ENCODE data around the gene ZFP90.
A peak's percentile ranks its signal among the peaks of the same experiment; 100 is the strongest.
"Not testable (repeated sequence)": the region's sequence is repeated elsewhere in the genome, so short reads cannot be mapped to it uniquely, and the experiment has no call there.

ZFP90 gene

DNA sequence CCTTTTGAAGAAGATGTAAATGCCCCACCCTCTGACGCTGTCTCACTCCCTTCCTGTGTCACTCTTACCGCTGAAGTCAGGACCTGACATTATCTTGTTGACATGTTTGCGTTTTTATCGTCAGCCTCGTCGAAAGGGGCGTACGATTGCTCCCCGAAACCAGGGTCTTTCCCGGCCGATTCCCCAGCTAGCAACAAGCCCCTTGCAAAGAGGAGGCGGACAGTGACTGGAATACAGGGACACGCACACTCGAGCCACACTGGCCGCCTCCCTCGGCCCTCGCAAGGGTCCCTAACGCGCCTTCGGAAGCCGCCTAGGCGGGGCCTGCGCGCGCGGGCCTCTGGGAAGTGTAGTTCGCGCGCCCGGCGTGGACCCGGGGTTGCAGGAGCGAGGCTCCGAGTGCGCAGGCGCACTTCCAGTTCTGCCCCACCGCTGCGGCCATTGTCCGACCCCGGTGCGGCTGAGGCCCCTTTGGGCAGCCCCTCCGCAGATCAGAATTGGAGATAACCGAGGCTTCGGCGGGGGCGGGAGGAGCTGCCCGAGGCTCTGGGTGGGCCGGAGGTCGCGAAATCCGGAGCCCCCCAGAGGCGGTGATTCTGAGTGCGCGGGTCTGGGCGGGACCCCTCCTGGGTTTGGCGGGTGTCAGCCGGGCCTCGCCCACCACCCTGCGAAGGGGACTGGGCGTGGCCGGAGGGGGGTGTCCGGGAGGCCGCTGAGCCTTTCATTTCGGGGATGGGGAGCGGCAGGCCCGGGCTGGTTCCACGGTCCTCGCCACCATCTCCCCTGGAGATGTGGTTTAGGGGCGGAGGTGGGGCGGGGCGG lies at the start of gene ZFP90:
TSS of gene ZFP90 (plus strand) at position 412 of the 822 bp plus-strand sequence. CDS start 502 bp downstream, outside the sequence.
- DNase-seq (ENCODE audit: low spot score): peak; percentile 86

DNA sequence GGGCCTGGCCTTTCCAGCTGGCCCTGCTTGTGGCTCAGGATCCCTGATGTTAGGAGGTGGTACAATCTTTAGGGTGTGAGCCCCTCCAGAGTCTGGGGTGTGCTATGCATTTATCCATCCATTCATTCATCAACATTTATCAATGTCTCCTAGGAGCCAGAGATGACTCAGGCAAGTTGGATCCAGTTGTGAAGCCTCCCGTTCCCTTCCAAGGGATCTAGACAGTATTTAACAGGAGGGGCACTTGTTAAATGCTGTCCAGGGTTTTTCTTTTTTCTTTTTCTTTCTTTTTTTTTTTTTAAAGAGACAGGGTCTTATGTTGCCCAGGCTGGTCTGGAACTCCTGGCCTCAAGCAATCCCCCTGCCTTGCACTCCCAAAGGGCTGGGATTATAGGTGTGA lies 48.7 kb upstream of the ZFP90 start:
- DNase-seq (ENCODE audit: low spot score): no peak

DNA sequence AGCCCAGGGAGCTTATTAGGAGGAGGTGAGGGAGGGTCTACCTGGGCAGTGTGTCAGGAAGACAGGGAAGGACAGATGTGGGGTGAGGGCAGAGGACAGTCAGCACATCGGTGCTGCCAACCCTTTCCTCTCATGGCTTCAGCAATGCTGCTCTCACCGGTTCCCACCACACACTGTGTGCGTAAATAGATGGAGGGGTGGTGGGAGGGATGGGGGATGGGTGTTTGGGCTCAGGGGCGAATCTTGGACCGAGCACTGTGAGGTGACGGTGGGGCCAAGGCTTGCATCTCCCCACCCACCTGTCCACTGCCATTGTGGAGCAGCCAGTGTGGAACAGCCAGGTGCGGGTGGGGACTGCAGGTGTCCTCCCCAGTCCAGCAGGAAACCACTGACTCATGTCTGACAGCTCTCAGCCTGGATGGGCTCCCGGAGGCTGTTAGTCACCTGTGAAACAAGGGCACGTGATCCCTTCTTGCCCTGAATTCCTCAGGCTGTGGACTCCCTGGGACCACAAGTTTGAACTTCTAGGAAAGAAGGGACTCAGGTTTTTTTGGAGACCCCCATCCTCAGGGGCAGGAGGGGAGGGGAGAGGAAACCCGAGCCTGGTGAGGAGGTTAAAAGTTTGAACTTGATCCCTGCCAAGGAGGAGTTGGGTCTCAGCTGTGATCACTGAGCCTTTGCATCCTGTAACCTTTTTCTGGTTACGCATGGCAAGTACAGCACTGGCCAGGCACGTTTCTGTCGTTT lies 48.1 kb upstream of the ZFP90 start:
- peak; percentile 41 for DNase-seq (ENCODE audit: low spot score)

DNA sequence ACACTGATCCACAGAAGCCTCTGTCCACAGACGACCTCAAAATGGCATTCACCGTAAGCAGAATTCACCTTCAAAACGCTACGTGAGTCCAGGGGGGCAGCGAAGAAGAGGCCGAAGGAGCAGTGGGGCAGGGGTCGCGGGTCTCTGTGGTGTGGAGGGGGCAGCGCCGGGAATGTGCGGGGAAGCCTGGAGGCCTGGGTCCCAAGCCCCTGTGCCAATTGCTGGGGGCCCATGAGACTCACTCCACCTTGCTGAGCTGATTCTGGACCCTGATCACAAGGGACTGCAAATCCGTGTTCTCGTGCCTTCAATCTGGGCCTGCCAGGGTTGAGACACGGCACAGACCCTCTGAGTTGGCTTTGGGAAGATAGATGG lies 47.5 kb upstream of the ZFP90 start:
- no peak for DNase-seq (ENCODE audit: low spot score)

DNA sequence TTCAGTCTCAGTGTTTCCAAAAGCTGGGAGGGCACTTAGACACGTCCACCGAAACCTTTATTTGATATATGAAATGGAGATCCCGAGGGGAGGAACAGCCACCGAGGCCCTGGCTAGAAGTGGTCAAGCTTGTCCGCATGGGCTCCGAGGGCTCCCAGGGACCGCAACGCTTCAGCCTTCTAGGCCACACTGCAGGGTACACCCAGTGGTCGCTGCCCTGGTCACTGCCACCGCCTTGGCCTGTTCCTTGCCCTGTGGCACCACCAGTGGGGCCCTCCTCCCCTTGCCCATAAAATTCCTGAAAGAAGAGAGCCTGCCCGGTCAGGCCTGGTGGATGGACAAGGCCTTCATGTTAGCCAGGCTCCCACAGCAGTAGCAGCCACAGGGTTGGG lies 46.9 kb upstream of the ZFP90 start:
- DNase-seq (ENCODE audit: low spot score): no peak

DNA sequence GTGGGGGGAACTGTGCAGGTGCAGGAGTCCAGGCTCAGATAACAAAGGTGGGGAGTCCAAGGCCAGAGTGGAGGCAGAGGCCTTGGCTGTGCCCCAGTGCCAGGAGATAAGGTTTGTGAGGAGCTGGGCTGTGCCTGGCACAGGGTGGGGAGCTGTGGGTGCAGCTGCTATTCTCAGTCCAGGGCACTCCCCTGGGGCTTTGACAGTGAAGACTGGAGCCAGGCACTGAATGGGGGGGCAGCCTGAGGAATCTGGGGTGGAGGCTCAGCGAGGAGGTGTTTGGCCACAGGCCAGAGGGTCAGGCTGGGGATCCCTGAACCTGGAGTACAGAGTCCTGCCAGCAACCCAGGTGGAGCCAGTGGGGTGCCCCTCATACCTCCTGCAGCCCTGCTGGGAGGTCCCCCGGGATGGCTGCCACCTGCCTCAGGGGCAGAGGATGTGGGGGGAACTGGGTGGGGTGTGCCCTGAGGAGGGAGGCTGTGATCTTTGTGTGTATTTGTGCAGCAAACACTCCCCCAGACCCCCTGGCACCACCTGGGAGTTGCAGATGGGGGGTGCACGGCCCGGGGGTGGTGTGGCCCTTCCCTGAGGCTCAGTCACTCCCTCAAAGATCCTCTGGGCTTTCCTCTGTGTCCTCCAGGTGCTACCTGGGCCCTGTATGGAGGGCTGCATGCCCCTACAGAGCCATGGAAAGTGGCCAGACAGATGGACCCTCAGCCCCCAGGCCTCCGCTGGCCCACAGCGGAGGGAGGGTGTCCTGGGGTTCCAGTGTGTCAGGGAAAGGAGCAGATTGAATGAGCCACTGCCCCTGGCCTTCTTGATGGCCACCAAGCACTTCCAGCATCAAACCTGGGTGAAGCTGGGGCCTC lies 46.3 kb upstream of the ZFP90 start:
- DNase-seq (ENCODE audit: low spot score): peak; percentile 14

DNA sequence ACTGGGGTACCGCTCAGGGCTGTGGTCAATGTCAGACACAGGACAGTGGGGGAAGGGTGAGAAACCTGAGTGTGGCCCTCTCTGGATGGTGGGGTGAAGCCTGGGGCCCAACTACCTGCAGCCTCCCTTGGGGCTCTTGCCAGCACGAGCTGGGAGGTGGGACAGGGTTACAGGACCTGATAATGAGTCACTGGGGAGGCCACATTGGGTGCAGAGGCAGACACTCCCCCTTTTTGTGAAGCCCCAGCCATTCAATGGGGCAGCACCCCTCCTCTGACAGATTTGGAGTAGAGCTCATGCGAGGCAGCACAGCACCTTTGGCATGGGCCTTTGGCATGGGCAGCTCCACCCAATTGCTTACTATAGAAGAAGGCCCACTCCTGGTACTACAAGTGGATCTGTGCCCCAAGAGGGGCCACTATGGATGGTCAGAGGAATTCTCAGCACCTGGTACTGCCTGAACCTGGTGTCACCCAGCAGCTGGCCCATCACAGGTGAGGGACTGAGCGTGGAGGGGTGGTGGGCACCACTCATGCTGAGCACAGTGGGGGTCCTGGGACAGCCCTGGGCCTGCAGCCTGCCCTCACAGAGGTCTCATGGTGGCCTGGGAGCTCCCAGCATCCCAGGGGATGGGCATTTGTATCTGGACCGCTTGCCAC lies 45.5 kb upstream of the ZFP90 start:
- no peak for DNase-seq (ENCODE audit: low spot score)

DNA sequence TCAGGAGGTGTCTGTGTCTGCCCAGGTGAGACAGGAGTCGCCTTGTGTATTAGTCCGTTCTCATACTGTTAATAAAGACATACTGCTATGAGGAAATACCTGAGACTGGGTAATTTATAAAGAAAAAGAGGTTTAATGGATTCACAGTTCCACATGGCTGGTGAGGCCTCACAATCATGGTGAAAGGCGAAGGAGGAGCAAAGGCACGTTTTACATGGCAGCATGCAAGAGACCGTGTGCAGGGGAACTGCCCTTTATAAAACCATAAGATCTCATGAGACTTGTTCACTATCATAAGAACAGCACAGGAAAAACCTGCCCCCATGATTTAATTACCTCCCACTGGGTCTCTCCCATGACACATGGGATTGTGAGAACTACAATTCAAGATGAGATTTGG lies 44.8 kb upstream of the ZFP90 start:
- DNase-seq (ENCODE audit: low spot score): not testable (repeated sequence)

DNA sequence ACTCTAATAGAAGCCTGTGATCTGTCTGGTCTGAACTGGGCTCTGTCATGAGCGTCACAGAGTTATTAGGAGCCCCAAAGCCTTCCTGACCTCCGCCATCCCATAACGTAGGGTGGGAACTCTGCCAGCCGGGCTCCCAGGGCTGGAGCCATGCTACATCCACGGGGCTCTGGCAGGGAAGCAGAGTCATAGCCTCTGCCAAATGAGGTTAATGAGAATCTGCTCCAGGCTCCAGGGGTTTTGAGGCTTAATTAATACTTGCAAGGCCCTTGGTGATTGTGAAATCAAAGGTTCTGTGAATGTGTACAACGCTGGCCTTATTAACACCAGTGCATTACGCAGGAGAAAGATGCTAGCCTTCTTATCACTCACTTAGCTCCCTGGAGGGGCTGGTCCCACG lies 42.4 kb upstream of the ZFP90 start:
- DNase-seq (ENCODE audit: low spot score): no peak

DNA sequence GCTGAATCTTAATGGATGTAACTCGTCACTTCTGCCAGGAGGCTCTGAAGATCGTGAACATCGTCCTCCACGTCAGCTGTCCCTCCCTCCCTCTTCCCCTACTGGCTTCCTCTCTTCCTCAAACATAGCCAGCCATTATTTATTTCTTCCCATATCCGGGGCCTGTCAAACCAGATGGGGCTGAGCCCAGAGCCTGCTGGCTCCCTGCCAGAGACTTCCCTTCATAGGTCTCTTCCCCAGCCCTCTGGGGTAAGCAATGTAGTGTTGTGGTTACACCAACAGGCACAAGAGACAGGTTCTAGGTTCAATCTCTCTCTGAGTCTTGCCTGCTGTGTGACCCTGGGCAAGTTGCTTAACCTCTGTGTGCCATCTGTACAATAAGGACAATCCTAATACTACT lies 40.1 kb upstream of the ZFP90 start:
- no peak for DNase-seq (ENCODE audit: low spot score)

DNA sequence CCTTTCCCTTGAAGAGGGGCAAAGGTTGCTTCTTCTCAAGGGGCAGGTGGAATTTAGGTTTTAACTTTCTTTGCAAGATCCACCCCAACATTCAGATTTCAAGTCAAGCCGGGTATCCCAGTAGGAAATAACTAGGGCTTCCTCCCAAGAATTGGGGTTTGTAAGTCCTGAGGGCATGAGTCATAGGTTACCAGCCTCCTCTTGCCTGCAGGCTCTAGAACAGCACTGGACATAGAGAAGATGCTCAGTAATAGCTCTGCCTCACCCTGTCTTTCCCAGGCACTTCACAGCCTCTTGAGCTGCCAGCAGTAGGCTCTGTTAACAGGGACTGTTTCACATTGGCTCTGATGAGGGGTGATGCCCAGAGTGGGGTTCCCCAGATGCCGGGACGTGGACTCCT lies 35.8 kb upstream of the ZFP90 start:
- DNase-seq (ENCODE audit: low spot score): no peak

DNA sequence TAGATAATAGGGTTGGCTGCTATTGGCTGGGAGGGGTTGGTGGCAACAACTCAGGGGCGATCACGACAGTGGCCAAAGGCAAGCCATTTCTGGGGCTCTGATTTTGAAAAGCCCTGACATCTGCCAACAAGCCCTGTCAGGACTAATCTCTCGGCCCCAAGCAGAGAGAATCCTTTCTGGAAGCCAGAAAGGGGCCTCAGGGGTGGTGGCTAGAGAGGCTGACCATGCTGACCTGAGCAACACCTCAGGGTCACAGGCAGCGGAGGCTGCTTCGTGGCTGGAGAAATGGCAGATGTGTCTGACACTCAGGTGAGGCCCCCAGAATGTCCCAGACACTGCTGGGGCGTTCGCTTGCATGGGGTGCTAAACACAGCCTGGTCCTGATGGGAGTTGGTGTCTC lies 35.0 kb upstream of the ZFP90 start:
- no peak for DNase-seq (ENCODE audit: low spot score)

DNA sequence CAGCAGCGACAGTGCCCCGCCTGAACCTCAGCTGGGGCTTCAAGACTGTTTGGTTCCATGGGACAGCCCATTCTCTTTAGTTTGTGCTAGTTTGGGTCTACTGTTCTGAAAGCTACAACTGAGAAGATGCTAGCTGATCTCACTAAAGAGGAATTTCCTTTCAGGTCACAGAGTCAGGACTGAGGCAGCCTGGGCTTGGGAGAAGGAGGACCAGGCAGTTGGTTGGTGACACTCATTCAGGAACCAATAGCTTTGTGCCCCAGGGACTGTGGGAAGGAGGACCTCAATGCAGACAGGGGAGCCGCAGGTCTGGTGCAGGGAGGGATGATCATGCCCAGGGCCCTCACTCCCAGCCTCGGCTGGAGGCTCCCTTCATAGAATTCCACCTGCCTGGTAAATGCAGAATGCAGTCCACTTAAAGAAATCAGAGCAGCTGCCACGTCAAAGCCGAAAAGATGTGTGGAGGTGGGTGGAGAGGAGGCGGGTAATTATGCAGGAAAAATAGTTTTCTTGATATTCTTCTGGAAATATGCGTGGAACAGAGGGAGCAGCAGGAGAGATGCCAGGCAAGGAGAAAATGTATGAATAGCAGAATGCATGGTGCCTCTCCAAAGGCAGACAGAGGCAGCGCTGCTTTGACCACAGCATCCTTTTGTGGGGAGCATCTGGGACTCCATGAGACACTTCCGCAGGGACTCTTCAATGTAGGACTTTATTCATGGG lies 32.6 kb upstream of the ZFP90 start:
- no peak for DNase-seq (ENCODE audit: low spot score)

DNA sequence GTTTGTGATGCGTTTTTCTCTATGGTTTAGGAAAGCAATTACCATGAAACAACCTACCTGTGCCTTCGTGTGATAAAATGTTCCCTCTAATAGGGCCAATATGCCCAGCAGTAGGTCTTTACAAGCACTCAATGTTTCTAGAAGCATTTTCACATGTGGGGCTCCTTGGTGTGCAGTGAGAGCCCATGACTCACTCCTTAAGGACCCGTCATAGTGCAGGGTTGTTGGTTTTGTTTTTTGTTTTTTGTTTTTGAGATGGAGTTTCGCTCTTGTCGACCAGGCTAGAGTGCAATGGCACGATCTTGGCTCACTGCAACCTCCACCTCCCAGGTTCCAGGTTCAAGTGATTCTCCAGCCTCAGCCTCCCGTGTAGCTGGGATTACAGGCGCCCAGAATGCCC lies 31.1 kb upstream of the ZFP90 start:
- DNase-seq (ENCODE audit: low spot score): no peak

DNA sequence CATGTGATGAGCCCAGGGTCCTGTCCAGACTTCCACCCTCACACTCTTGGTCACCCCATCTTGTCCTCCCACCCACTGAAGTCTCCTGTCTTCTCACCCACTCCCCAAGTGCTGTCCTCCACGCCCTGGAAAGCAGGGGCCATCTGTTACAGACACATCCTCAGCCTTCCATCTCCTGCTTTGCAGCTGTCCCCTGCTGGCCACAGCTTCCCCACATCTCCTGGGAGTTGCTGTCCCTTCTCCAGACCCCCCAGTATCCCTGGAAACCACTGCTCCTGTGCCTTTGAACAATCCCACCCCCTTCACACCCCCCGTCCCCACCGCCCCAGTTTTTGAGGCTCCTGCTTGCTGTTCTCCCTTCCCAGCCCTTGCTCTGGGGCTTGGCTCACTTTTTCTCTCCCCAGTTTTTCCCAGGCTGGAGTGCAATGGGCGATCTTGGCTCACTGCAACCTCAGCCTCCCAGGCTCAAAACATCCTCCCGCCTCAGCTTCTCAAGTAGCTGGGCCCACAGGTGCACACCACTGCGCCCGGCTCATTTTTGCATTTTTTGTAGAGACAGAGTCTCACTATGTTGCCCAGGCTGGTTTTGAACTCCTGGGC lies 30.4 kb upstream of the ZFP90 start:
- no peak for DNase-seq (ENCODE audit: low spot score)

DNA sequence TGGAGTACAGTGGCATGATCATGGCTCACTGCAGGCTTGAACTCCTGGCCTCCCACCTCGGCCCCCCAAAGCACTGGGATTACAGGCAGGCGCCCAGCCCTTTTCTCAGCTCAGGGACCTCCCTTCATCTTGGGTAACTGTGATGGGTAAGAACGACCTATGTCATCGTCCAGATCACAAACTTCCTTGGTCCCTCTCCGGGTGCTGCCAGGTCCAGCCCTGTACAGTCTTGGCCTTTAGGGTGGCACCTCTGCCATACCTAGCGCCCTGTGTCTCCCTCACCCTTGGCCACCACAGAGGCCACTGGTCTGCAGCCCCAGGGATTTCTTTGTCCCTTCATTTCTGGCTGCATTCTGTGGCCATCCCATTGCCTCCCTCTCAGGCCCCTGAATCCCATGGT lies 29.7 kb upstream of the ZFP90 start:
- DNase-seq (ENCODE audit: low spot score): no peak

DNA sequence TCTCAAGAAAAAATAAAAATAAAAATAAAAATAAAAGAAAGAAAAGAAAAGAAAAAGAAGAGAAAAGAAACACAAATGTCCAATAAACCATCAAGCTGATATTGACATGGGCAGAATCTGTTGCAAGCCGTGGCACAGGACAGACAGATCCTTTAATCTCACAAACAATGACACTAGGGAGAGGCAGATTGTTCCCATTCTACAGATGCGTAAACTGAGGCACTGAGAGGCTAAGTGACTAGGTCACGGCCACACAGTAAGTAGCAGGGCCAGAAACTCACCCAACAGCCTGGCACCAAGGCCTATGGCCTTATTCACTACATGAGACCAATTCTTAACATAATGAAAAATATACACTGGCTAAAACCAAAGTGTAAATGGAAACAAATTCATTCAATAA lies 28.3 kb upstream of the ZFP90 start:
- DNase-seq (ENCODE audit: low spot score): no peak

DNA sequence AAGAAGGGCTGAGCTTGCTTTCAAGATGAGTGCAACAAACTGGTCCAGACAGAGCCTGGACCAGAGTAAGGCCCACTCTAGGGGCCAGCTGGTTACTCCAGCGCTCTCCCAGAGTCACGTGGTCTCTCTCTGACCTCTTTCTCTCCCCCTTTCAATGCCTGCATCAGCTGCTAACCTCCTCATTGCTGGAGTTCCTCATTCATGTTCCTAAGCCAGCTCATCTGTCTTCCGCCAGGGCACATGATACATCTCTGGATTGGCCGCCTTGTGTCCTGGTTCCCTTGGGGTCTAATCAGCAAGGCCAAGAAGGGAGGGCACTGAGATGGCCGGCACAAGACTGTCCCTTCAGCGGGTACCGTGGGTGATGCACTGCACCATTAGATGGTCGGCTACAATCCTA lies 26.9 kb upstream of the ZFP90 start:
- DNase-seq (ENCODE audit: low spot score): no peak

DNA sequence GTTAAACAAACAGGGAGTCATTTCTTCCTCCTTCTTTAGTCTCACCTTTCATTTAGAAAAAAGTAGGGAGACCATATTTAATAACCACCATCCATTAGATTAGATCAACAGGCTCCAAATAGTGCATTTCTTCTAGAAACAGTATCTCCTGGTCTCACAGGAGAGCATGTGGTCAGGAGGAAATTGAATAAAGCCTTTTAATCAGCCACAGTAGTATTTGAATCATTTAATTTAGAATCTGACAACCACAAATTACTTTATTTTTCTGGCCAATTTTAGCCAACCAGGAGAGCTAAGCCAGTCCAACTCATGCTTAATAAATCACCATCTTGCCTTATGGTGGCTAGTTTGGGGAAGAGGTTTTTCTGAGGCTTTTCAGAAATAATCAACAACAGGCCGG lies 26.3 kb upstream of the ZFP90 start:
- DNase-seq (ENCODE audit: low spot score): no peak

DNA sequence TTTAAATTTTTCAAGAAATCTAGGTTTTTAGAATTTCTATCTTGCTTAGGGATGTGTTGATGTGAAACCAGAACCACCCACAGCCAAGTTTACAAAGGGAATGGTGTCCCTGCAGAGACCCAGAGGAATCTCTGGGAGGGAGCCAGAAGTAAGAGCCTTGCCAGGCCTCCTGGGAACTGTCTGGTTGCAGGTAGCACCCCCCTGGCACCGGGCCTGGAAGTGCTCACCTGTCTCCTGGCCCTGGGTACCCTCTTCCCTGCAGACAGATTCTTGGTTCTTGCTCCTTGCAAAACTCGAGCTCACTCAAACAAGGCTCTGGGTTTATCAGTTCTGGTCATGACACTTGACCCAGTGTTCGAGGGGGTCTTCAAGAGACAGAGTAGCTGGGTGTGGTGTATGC lies 24.6 kb upstream of the ZFP90 start:
- no peak for DNase-seq (ENCODE audit: low spot score)

DNA sequence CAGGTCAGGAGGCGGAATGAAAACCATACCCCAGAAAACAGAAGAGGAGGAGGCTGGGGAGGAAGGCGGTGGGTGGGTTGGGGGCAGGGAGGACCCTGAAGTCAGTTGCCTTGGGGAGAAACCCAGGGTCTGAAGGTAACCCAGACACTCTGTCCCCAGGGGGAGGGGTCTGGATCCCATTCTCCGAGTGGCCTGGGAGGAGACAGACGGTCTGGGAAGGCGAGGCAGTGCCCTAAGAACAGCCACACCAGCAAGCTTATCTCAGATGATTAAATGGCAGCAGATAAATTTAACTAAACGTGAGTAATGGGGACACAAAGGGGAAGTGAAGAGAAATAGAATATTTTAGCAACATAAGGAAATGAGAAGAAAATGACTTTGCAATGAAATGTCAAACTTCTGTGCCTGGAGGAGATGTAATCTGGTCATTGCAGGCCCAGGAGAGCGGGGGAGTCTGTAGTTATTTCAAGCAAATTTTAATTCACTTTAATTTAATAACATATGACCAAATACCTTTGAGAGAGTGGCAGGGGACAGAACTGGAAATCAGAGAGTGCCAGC lies 21.4 kb upstream of the ZFP90 start:
- DNase-seq (ENCODE audit: low spot score): no peak
